GM18951 (cell line): ENCODE measurements around the gene THAP12.
A peak's percentile ranks its signal among the peaks of the same experiment; 100 is the strongest.
"Not testable (repeated sequence)": the region's sequence is repeated elsewhere in the genome, so short reads cannot be mapped to it uniquely, and the experiment has no call there.

Experiments used
- POLR2A ChIP-seq: IDR thresholded peaks from 4 replicates; pipeline ENCODE4 v1.6.1; 2011; ENCODE audit warnings: mild to moderate bottlenecking; ENCODE audit not compliant: insufficient read length, insufficient read depth; ENCODE audit errors: extremely low read depth
- in situ Hi-C: fragments of 300-500 bp; cut with MboI; formaldehyde crosslinking; loops from one replicate; pipeline ENCODE4 v1.12.0; 2022; ENCODE audit warnings: low sequenced_read_pairs, mixed read lengths, inconsistent platforms; ENCODE audit not compliant: unreplicated experiment

Gene THAP12

GRCh38 chr11:76380977-76381719 lies at the start of gene THAP12, which contains the start of gene GVQW3:
THAP12 (minus strand) TSS chr11:76381132; CDS start chr11:76380836, 296 bp downstream.
GVQW3 (plus strand) TSS chr11:76381323; CDS start chr11:76381829, 506 bp downstream.
- peak; percentile 77 for TF ChIP-seq POLR2A
- in situ Hi-C loops: no loop called here

GRCh38 chr11:76426660-76427059 lies 45.7 kb upstream of the THAP12 start:
- no peak for TF ChIP-seq POLR2A
- in situ Hi-C loops: no loop called here

GRCh38 chr11:76424891-76425290 lies 44.0 kb upstream of the THAP12 start:
- no peak for TF ChIP-seq POLR2A
- in situ Hi-C loops: no loop called here

GRCh38 chr11:76424379-76424778 lies 43.4 kb upstream of the THAP12 start:
- in situ Hi-C loops: no loop called here
- TF ChIP-seq POLR2A: no peak

GRCh38 chr11:76419896-76420295 lies 39.0 kb upstream of the THAP12 start:
- TF ChIP-seq POLR2A: no peak
- in situ Hi-C loops: no loop called here

GRCh38 chr11:76415073-76415472 lies 34.1 kb upstream of the THAP12 start:
- no peak for TF ChIP-seq POLR2A
- in situ Hi-C loops: no loop called here

GRCh38 chr11:76410851-76411357 lies 30.0 kb upstream of the THAP12 start:
- no peak for TF ChIP-seq POLR2A
- in situ Hi-C loops: no loop called here

GRCh38 chr11:76408171-76408965 lies 27.4 kb upstream of the THAP12 start:
- in situ Hi-C loops: no loop called here
- no peak for TF ChIP-seq POLR2A

- TF ChIP-seq POLR2A: no peak
- in situ Hi-C loops: no loop called here
Measured at GRCh38 chr11:76406359-76406758, 25.4 kb upstream of the THAP12 start.

GRCh38 chr11:76401484-76401883 lies 20.6 kb upstream of the THAP12 start:
- in situ Hi-C loops: not testable (repeated sequence)

- no peak for TF ChIP-seq POLR2A
- in situ Hi-C loops: no loop called here
Measured at GRCh38 chr11:76400967-76401366, 20.0 kb upstream of the THAP12 start.

- TF ChIP-seq POLR2A: no peak
- in situ Hi-C loops: no loop called here
Measured at GRCh38 chr11:76397383-76397782, 16.5 kb upstream of the THAP12 start.

GRCh38 chr11:76395296-76395695 lies 14.4 kb upstream of the THAP12 start:
- no peak for TF ChIP-seq POLR2A
- in situ Hi-C loops: no loop called here

GRCh38 chr11:76394411-76394810 lies 13.5 kb upstream of the THAP12 start:
- in situ Hi-C loops: no loop called here
- TF ChIP-seq POLR2A: no peak
